Thymus (tissue), 11 donors: ENCODE results near the gene SKAP1. TPM values are rescaled to one million over a fixed set of nuclear protein-coding genes. Genes with fewer than 3 reads are reported as not detected.

ENCODE experiments used
- DNase-seq, 9 donors: peaks; one replicate each; pipeline ENCODE4 v3.0.0-alpha.2; 2013; ENCODE audit warnings: low spot score in 9 of 9, low read depth in 6 of 9, missing footprints in 1 of 9
- H3K27ac ChIP-seq, 2 donors: one replicate each; pipeline ENCODE4 v1.5.1; 2013; ENCODE audit warnings: control low read depth in 1 of 2, low read depth in 1 of 2, low read length in 1 of 2, mild to moderate bottlenecking in 1 of 2, moderate library complexity in 1 of 2
- H3K27me3 ChIP-seq, 2 donors: one replicate each; pipeline ENCODE4 v1.5.1; 2013; ENCODE audit warnings: low read length in 1 of 2; ENCODE audit not compliant: control insufficient read depth in 2 of 2, insufficient read depth in 1 of 2
- H3K36me3 ChIP-seq, 2 donors: one replicate each; pipeline ENCODE4 v1.5.1; 2013; ENCODE audit warnings: low read length in 1 of 2, mild to moderate bottlenecking in 1 of 2, moderate library complexity in 1 of 2; ENCODE audit not compliant: control insufficient read depth in 2 of 2, insufficient read depth in 2 of 2
- H3K4me1 ChIP-seq, 2 donors: one replicate each; pipeline ENCODE4 v1.5.1; 2013; ENCODE audit warnings: low read length in 2 of 2; ENCODE audit not compliant: control insufficient read depth in 2 of 2, insufficient read depth in 2 of 2
- H3K4me3 ChIP-seq, 2 donors: one replicate each; pipeline ENCODE4 v1.5.1; 2013; ENCODE audit warnings: low read length in 2 of 2, control low read depth in 1 of 2, mild to moderate bottlenecking in 1 of 2
- H3K9me3 ChIP-seq, 2 donors: one replicate each; pipeline ENCODE4 v1.5.1; 2013; ENCODE audit warnings: low read length in 1 of 2, mild to moderate bottlenecking in 1 of 2; ENCODE audit not compliant: control insufficient read depth in 2 of 2, insufficient read depth in 1 of 2
- WGBS: extraction: QIAGEN DNeasy Blood & Tissue Kit; methylation state at CpG from one replicate; pipeline ENCODE4 v1.1.7; 2013; 5-methylcytosine and 5-hydroxymethylcytosine counted together
- polyA plus RNA-seq: library from polyadenylated mRNA; stranded (reverse); fragments of 200-250 nt; gene quantifications from one replicate; pipeline ENCODE4 v1.2.3, GENCODE V29; 2013
- total RNA-seq: library from RNA; stranded (reverse); fragments of 120-200 nt; gene quantifications from one replicate; pipeline ENCODE4 v1.2.4, GENCODE V29; 2013
- donor health status: healthy.

The SKAP1 gene
- total and polyA plus RNA-seq, 2 donors, result 28.8 to 64.4 TPM

DNA sequence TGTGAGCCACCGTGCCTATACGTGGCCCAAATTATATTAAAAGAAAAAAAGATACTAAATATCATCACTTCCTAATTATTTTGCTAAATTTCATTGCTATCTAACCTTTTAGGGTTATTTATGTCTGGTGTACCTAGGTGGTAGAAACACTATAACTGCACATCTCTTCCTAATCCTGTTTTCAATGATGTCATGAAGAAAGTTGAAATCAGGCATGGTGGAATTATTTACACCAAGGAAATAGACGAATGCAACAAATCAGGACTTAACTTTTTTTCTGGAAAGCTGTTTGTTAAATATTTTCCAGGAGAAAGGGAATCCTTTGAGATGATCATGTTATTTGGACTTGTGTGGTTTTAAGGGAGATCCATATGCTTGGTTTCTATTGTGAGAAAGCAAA is 39.2 kb upstream of the SKAP1 start:
- H3K9me3 ChIP-seq, result no peaks in the 10 kb centered on the region
- H3K4me3 ChIP-seq, result no peak overlapping the region
- H3K36me3 ChIP-seq, result no peaks in the 10 kb centered on the region
- H3K4me1 ChIP-seq, result no peaks in the 10 kb centered on the region
- WGBS, result 98% methylated on average over 3 of the region's 3 CpGs
- no peaks in the 10 kb centered on the region for H3K27me3 ChIP-seq
- no peak for DNase-seq
- no peak overlapping the region for H3K27ac ChIP-seq

DNA sequence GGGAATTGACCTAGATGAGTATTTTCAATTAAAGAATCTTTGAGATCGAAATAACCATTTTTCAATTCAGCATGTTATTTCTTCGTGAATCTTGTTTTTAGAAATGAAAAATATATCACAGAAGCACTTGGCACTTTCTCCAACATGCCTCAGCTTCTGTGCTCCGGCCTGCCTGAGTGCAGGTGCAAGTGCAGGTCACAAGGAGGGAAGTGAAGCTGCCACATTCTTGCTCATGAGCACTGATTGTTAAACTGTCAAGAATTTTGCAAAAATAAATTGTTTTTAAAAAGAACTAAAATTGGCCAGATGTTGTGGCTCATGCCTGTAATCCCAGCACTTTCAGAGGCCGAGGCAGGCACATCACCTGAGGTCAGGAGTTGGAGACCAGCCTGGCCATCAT is 38.3 kb upstream of the SKAP1 start:
- no peak for DNase-seq
- Histone ChIP-seq H3K4me3 (no peak overlapping the region), H3K9me3 (no peaks in the 10 kb centered on the region), H3K27ac (no peak overlapping the region), H3K4me1 (no peaks in the 10 kb centered on the region), H3K36me3 (no peaks in the 10 kb centered on the region), H3K27me3 (no peaks in the 10 kb centered on the region)
- 77% methylated on average over 4 of the region's 4 CpGs for WGBS

DNA sequence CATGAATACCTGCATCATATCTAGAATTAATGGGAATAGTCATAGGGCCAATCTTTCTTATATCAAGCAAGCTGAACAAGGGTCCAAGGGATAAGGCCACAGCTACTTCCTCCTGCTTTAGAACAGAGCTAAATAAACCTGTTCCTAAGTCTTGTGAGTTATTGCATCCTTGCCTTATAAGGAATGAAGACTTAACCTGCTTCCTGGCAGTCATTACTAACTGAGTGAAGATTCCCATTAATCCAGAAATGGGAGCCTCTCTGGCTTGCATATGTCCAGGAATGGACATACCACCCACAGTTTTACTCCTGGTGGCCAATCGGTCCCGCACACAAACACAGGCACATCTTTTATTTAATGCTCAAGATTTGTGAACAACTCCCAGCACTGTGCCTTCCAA is 35.9 kb upstream of the SKAP1 start:
- no peak for DNase-seq
- H3K9me3 ChIP-seq, result no peaks in the 10 kb centered on the region
- H3K4me3 ChIP-seq, result no peak overlapping the region
- H3K36me3 ChIP-seq, result no peaks in the 10 kb centered on the region
- 97% methylated on average over 2 of the region's 2 CpGs for WGBS
- no peaks in the 10 kb centered on the region for H3K27me3 ChIP-seq
- H3K4me1 ChIP-seq, result no peaks in the 10 kb centered on the region
- no peak overlapping the region for H3K27ac ChIP-seq

GRCh38 chr17:48463526-48463925 is 33.5 kb upstream of the SKAP1 start:
- Histone ChIP-seq H3K27ac (no peak overlapping the region), H3K4me3 (no peak overlapping the region), H3K4me1 (no peaks in the 10 kb centered on the region), H3K9me3 (no peaks in the 10 kb centered on the region), H3K27me3 (no peaks in the 10 kb centered on the region), H3K36me3 (no peaks in the 10 kb centered on the region)
- no peak for DNase-seq
- 85% methylated on average over 4 of the region's 4 CpGs for WGBS

- H3K36me3 ChIP-seq, result no peaks in the 10 kb centered on the region
- H3K4me1 ChIP-seq, result no peaks in the 10 kb centered on the region
- H3K4me3 ChIP-seq, result no peak overlapping the region
- DNase-seq, result no peak
- WGBS, result 30% methylated on average over 2 of the region's 2 CpGs
- no peaks in the 10 kb centered on the region for H3K27me3 ChIP-seq
- no peak overlapping the region for H3K27ac ChIP-seq
- H3K9me3 ChIP-seq, result no peaks in the 10 kb centered on the region
Measured at GRCh38 chr17:48462946-48463345, 32.9 kb upstream of the SKAP1 start.

GRCh38 chr17:48460052-48460451 is 30.0 kb upstream of the SKAP1 start:
- Histone ChIP-seq H3K36me3 (no peaks in the 10 kb centered on the region), H3K9me3 (peaks cover 0 to 3% of the 10 kb centered on the region in 2 donors), H3K27ac (no peak overlapping the region), H3K4me3 (no peak overlapping the region), H3K27me3 (no peaks in the 10 kb centered on the region), H3K4me1 (peaks cover 13 to 28% of the 10 kb centered on the region in 2 donors)
- 72% methylated on average over 3 of the region's 3 CpGs for WGBS
- no peak for DNase-seq

GRCh38 chr17:48459070-48459844 is 29.2 kb upstream of the SKAP1 start:
- no peak overlapping the region for H3K4me3 ChIP-seq
- peaks cover 17 to 35% of the 10 kb centered on the region in 2 donors for H3K4me1 ChIP-seq
- WGBS, result 96% methylated on average over 4 of the region's 4 CpGs
- H3K27me3 ChIP-seq, result no peaks in the 10 kb centered on the region
- H3K36me3 ChIP-seq, result no peaks in the 10 kb centered on the region
- no peak for DNase-seq
- H3K9me3 ChIP-seq, result peaks cover 0 to 8% of the 10 kb centered on the region in 2 donors
- H3K27ac ChIP-seq, result no peak overlapping the region

DNA sequence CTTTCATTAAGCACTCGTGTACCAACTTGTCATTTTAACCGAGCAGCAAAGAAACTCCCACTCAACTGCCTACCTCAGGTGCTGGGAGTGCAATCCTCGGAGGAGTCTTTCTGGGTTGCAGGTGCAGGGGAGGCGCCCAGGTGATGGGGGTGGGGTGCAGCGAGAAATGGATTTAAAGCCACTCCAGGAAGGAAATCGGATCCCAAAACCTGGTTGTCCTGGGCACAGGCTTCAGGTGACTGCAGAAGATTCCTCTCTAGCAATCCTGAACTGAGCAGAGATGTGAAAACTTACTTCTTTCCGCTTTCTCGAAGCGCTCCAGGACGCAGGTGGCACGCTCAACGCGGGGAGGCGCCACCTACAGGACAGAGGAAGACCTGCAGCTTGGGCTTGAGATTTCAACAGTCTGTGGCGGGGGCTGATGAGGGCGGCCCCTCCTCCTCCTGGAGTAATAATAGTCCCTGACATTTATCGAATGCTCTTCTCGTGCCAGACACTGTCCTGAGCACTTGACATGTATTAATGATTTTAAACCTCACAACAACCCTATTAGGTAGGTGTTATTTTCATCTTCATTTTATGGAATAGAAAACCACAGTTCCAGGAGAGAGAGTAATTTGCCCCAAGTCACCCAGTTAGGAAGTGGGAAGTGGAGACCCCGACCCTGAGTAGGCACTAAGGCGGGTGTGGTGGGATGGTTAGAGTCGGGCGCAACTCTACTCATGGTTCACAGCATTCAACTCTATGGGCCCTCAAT is 27.2 kb upstream of the SKAP1 start:
- peaks cover 0 to 8% of the 10 kb centered on the region in 2 donors for H3K9me3 ChIP-seq
- H3K36me3 ChIP-seq, result no peaks in the 10 kb centered on the region
- H3K4me3 ChIP-seq, result peak overlapping the region in 1 of 2 donors; percentile 5
- H3K27ac ChIP-seq, result no peak overlapping the region
- WGBS, result 20% methylated on average over 22 of the region's 22 CpGs
- H3K27me3 ChIP-seq, result no peaks in the 10 kb centered on the region
- H3K4me1 ChIP-seq, result peaks cover 27 to 52% of the 10 kb centered on the region in 2 donors
- peak in 7 of 9 donors; percentile 65 to 87 (median 73) for DNase-seq

GRCh38 chr17:48456589-48456988 is 26.6 kb upstream of the SKAP1 start:
- H3K9me3 ChIP-seq, result peaks cover 0 to 8% of the 10 kb centered on the region in 2 donors
- WGBS, result 77% methylated on average over 5 of the region's 5 CpGs
- no peak overlapping the region for H3K4me3 ChIP-seq
- peaks cover 27 to 56% of the 10 kb centered on the region in 2 donors for H3K4me1 ChIP-seq
- H3K27me3 ChIP-seq, result no peaks in the 10 kb centered on the region
- no peak overlapping the region for H3K27ac ChIP-seq
- H3K36me3 ChIP-seq, result no peaks in the 10 kb centered on the region
- DNase-seq, result no peak
